ENCODE data around the gene PTPN7.
"Not testable (repeated sequence)": the region's sequence is repeated elsewhere in the genome, so short reads cannot be mapped to it uniquely, and the experiment has no call there.

PTPN7 gene

GRCh38 chr1:202116287-202116686 lies 44.1 kb downstream of the PTPN7 start:
- DNase-seq: no peak
- Histone ChIP-seq H3K4me3 (ENCODE audit: low read depth, low read length) (no peak overlapping the region), H3K36me3 (no peaks in the 10 kb centered on the region), H3K27me3 (ENCODE audit: insufficient read depth, low read depth, severe bottlenecking) (no peaks in the 10 kb centered on the region), H3K27ac (no peak overlapping the region), H3K9me3 (ENCODE audit: severe bottlenecking) (no peaks in the 10 kb centered on the region)
- no peak for TF ChIP-seq CTCF (IDR thresholded peaks at IDR 0.05; ENCODE audit: low read depth, low read length)

GRCh38 chr1:202113690-202114300 lies 46.6 kb downstream of the PTPN7 start:
- no peak for DNase-seq
- H3K4me3 ChIP-seq (ENCODE audit: low read depth, low read length): no peak overlapping the region
- no peaks in the 10 kb centered on the region for H3K9me3 ChIP-seq (ENCODE audit: severe bottlenecking)
- TF ChIP-seq CTCF (IDR thresholded peaks at IDR 0.05; ENCODE audit: low read depth, low read length): no peak
- H3K27ac ChIP-seq: no peak overlapping the region
- H3K36me3 ChIP-seq: no peaks in the 10 kb centered on the region
- no peaks in the 10 kb centered on the region for H3K27me3 ChIP-seq (ENCODE audit: insufficient read depth, low read depth, severe bottlenecking)

GRCh38 chr1:202112859-202113689 lies 47.3 kb downstream of the PTPN7 start:
- no peak for DNase-seq

GRCh38 chr1:202111589-202111988 lies 48.8 kb downstream of the PTPN7 start:
- not testable (repeated sequence) for H3K4me3 ChIP-seq (ENCODE audit: low read depth, low read length); DNase-seq; H3K36me3 ChIP-seq; H3K27me3 ChIP-seq (ENCODE audit: insufficient read depth, low read depth, severe bottlenecking); H3K27ac ChIP-seq; H3K9me3 ChIP-seq (ENCODE audit: severe bottlenecking)

More at GRCh38 chr1:202112859-202113689, 47.3 kb downstream of the PTPN7 start:
- Histone ChIP-seq H3K9me3 (ENCODE audit: severe bottlenecking) (no peaks in the 10 kb centered on the region), H3K27ac (no peak overlapping the region), H3K4me3 (ENCODE audit: low read depth, low read length) (no peak overlapping the region), H3K36me3 (no peaks in the 10 kb centered on the region), H3K27me3 (ENCODE audit: insufficient read depth, low read depth, severe bottlenecking) (no peaks in the 10 kb centered on the region)
- no peak for TF ChIP-seq CTCF (IDR thresholded peaks at IDR 0.05; ENCODE audit: low read depth, low read length)

GRCh38 chr1:202110977-202111376 lies 49.4 kb downstream of the PTPN7 start:
- no peak for TF ChIP-seq CTCF (IDR thresholded peaks at IDR 0.05; ENCODE audit: low read depth, low read length)
- H3K27me3 ChIP-seq (ENCODE audit: insufficient read depth, low read depth, severe bottlenecking): no peaks in the 10 kb centered on the region
- H3K9me3 ChIP-seq (ENCODE audit: severe bottlenecking): no peaks in the 10 kb centered on the region
- no peak overlapping the region for H3K4me3 ChIP-seq (ENCODE audit: low read depth, low read length)
- H3K36me3 ChIP-seq: no peaks in the 10 kb centered on the region
- DNase-seq: no peak
- H3K27ac ChIP-seq: no peak overlapping the region

- Histone ChIP-seq H3K9me3 (ENCODE audit: severe bottlenecking) (no peaks in the 10 kb centered on the region), H3K4me3 (ENCODE audit: low read depth, low read length) (no peak overlapping the region), H3K27me3 (ENCODE audit: insufficient read depth, low read depth, severe bottlenecking) (no peaks in the 10 kb centered on the region), H3K27ac (no peak overlapping the region), H3K36me3 (no peaks in the 10 kb centered on the region)
- no peak for TF ChIP-seq CTCF (IDR thresholded peaks at IDR 0.05; ENCODE audit: low read depth, low read length)
- DNase-seq: no peak
Measured at GRCh38 chr1:202107801-202108731, 52.3 kb downstream of the PTPN7 start.

Data from WERI-Rb-1 (cell line).